Activated CD4-positive, alpha-beta T cell treated with anti-CD3 and anti-CD28 coated beads, Interleukin-10, Interleukin-2, amounts not matched to agents 100 ng/mL and 50 ng/mL, durations not matched to agents 16 hours and 8 hours (primary cell): ENCODE measurements around the gene GRM8.

Source experiments
- DNase-seq: peaks from one replicate; pipeline ENCODE4 v3.0.0-alpha.2; 2020

The GRM8 gene

GRCh38 chr7:126803990-126804389 lies 448.8 kb downstream of the GRM8 start:
- no peak for DNase-seq

- peak; percentile 60 for DNase-seq
Observed at GRCh38 chr7:126803060-126803665, 449.6 kb downstream of the GRM8 start.

GRCh38 chr7:126801733-126802132 lies 451.0 kb downstream of the GRM8 start:
- no peak for DNase-seq

GRCh38 chr7:126799541-126799940 lies 453.2 kb downstream of the GRM8 start:
- DNase-seq, result no peak

- no peak for DNase-seq
Observed at GRCh38 chr7:126792521-126792920, 460.2 kb downstream of the GRM8 start.

- DNase-seq, result no peak
Observed at GRCh38 chr7:126791306-126791705, 461.4 kb downstream of the GRM8 start.

- DNase-seq, result no peak
Observed at GRCh38 chr7:126790763-126791162, 462.0 kb downstream of the GRM8 start.

GRCh38 chr7:126783613-126784012 lies 469.1 kb downstream of the GRM8 start:
- no peak for DNase-seq

- DNase-seq, result no peak
Observed at GRCh38 chr7:126780993-126781392, 471.7 kb downstream of the GRM8 start.

GRCh38 chr7:126778101-126778500 lies 474.6 kb downstream of the GRM8 start:
- no peak for DNase-seq

GRCh38 chr7:126776498-126776897 lies 476.2 kb downstream of the GRM8 start:
- no peak for DNase-seq

GRCh38 chr7:126774077-126774476 lies 478.7 kb downstream of the GRM8 start:
- no peak for DNase-seq

GRCh38 chr7:126768836-126769235 lies 483.9 kb downstream of the GRM8 start:
- DNase-seq, result no peak

- DNase-seq, result no peak
Observed at GRCh38 chr7:126760914-126761577, 491.7 kb downstream of the GRM8 start.

- DNase-seq, result no peak
Observed at GRCh38 chr7:126755381-126755780, 497.4 kb downstream of the GRM8 start.

- no peak for DNase-seq
Observed at GRCh38 chr7:126750207-126750911, 502.4 kb downstream of the GRM8 start.

GRCh38 chr7:126728967-126729366 lies 523.8 kb downstream of the GRM8 start:
- DNase-seq, result no peak

- peak; percentile 70 for DNase-seq
Observed at GRCh38 chr7:126727930-126728391, 524.8 kb downstream of the GRM8 start.

GRCh38 chr7:126723966-126724544 lies 528.7 kb downstream of the GRM8 start:
- DNase-seq, result no peak

GRCh38 chr7:126720232-126720631 lies 532.5 kb downstream of the GRM8 start:
- no peak for DNase-seq

- peak; percentile 7 for DNase-seq
Observed at GRCh38 chr7:126718419-126718818, 534.3 kb downstream of the GRM8 start.

- no peak for DNase-seq
Observed at GRCh38 chr7:126716321-126716720, 536.4 kb downstream of the GRM8 start.

- DNase-seq, result no peak
Observed at GRCh38 chr7:126715076-126715475, 537.7 kb downstream of the GRM8 start.
